NCI-H2171 (cell line): Measurements from ENCODE around the gene SIPA1.

ENCODE experiments used
- DNase-seq: peaks from one replicate; lab custom pipeline; 2025; lab: John Stamatoyannopoulos, UW

SIPA1 gene

DNA sequence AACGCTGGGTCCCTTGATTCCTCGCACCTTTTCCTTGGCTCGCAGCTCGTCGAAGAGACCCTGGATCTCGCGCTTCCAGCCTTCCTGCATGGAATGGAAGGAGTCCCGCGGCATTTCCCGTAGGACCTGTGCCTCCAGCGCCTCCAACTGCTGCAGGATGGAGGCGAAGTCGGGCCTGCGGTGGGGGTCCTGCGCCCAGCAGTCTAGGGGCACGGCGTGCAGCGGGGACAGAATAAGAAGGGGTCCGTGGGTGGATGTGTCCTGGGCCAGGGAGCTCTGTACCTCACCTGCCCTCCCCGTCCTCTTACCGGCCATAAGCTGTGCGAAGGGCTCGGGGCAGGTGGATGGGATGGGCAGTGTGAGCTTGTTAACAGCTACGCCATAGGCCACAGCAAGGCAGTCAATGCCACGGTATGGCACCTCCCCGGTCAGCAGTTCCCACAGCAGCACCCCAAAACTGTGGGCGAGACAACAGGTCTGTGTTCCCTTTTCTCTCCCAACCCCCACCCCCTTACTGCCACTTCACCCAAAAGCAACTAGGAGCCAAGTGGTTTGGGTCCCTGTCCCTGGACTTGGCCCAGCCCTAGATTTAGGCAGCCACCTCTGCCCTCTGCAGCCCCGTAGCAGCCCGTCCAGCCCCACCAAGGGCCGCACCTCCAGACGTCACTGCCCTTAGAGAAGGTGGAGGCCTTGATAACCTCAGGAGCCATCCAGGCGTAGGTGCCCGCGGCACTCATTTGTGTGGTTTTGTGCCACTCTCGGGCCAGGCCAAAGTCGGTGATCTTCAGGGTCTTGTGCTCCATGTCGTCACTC, 30.1 kb upstream of the SIPA1 start:
- DNase-seq: no peak

DNA sequence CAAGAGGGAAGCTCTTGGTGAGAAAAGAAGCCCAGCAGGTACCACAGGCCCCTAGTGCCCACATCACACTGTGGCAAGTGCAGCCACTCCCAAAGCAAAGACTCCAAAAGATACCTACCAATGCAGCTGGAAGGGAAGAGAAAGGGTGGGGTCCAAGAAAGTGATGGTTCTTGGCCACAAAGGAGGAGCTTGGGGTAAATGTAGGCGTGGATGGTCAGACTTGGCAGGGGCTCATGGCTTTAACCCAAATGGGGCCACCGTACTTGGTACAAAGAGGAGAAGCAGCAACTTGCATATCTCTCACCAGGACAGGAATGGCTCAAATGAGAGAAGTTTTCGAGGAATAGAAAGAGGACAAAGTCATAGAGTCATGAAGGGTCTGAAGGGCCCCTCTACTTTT, 28.7 kb upstream of the SIPA1 start:
- no peak for DNase-seq

DNA sequence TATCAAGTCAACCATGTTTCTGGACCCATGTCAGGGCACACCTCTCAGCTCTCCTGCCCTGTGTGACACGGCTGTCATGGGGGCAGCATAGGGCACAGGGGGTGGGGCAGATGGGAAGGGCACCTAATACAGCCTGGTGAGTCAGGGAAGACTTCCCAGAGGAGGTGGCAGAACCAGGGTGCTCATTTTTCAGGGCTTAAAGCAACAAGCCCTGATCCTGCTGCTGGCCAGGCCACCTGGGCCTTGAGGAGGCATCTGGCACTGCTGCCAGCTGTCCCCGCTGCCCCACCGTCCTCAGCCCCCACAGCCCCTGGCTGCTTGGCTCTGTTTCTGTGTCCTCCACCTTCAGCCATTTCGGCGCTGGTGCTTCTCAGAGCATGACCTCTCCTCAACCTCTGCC, 28.2 kb upstream of the SIPA1 start:
- DNase-seq: no peak

DNA sequence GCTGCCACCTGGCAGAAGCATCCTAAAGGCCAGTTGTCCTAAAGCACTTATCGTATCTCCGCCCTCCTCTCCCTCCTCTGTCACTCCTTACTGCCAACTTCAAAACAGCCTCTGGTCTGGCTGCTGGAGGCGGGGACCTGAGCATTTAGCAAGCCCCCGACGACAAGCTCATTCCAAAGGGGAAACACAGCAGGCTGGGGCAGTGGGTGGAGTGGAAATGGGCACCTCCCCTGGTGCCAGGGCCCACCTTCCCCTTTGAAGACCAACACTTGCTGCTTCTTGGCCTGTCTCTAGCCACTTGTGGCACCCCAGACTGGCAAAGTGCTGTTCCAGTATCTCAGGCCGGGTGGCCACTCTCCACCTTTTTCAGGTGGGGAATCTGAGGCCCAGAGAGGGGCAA, 27.5 kb upstream of the SIPA1 start:
- DNase-seq: no peak

DNA sequence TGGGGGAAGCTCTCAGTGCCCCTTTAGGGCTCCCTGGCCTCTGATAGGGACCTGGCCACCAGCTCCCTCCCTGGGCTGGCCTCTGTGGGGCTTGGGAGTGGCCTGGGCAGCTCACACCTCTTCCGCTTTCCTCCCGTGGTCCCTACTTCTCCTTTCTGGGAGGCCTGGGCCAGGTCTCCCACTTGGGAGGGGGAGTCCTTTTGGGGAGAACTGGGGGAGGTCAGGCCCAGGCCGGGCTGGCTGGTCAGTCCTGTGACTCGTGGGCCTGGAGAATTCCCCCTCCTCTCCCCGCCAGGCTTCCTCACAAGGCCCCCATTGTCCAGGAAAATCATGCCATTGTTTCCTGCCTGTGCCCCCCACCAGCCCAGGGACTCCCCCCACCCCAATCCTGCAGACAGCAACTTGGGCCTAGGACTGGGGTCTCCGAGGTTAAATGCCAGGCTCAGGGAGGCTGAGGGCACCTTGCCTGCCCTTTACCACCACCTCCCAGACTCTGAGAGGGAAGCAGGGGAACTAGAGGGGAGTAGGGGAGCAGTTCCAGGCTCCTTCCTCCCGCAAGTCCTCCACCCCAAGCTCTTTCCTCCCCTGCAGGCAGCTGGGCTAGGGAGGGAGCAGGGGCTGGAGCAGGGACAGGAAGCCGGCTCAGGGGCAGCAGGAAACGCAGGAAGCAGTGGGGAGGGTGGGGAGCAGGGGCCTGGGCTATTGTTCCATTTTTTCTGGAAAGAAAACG, 26.7 kb upstream of the SIPA1 start:
- no peak for DNase-seq

DNA sequence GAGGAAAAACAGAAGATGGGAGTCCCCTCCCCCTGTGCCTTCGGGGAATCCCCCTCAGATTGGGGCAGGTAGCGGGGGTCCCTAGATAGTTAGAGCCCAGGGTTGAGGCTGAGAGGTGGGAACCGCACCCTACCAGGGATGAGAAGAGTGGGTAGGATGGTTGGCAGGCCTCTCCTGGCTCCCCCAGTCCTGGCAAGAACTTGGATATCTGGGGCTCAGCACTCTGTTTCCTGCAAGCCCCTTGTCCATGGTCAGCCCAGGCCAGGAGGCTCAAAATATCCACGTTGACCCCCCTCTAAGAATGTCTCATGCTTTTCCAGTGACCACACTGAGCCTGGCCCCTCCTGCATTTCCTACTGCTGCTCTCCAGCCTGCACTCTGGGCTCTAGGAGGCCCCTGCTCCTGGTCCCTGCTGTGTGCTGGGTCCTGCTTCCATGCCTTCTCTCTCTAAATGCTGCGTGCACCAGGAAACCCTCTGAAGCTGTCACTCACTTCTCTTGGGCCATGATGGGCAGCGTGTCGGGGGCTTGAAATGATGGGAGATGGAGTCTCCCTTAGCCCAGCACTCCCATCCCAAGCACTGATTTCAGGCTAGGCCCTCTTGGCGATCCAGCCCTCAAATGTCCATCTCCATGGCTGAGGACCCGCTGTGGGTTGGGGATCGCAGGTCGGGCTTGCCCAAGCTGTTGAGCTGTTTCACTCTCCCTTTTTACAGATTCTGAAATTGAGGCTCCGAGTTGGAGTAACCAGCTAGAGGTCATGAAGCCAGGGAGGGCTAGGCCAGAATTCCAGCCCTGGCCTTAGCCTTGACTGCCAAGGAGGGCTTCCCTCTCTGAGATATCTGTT, 25.9 kb upstream of the SIPA1 start:
- DNase-seq: no peak

DNA sequence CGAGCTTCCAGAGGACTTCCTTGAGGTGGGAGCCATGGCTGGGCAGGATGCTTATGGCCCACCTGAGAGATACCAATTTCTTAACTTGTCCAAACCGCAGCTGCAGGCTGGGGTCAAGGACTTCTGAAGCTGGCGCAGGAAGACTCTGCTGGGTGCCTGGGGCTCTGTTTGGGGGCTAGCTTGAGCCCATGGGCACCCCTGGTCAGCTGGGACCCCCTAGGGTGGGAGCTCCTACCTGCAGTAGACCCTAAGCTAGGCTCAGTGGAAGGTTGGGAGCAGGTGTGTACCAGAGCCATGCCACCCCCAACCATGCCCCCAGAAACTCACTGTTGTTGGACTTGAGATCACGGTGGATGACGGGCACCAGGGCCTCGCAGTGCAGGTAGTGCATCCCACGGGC, 25.2 kb upstream of the SIPA1 start:
- no peak for DNase-seq

DNA sequence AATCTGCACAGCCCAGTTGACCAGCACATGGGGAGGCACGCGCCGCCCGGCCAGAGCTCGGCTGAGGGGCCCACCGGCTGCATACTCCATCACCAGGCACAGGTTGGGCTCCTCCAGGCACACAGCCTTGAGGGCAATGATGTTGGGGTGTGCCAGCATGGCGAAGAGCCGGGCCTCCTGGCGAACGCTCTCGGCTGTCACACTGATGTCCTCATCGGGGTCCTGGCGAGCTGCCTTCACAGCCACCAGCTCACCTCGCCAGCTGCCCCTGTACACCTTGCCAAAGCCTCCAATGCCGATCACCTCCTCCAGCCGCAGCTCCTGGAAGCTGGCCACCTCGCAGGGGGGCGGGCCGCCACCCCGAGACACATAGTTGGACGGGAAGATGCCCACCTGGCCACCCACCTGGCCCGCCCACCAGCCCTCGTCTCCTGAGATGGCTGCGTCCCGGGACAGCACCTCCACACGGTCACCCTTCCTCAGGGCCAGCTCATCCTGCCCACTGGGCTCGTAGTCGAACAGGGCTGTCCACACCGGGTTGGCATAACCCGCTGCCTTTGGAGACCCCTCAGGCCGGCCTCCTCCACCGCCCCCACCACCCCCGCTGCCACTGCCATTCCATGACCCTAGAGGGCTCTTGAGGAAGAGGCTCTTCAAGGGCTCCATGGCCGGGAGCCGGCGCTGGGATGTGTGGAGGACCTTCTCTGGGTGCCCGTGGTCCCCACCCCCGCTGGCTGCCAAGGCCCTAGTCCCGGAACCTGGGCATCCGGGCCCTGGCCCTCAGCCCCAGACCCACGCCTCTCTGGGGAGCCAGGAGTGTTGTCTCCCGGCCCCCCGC, 24.6 kb upstream of the SIPA1 start:
- DNase-seq: no peak

DNA sequence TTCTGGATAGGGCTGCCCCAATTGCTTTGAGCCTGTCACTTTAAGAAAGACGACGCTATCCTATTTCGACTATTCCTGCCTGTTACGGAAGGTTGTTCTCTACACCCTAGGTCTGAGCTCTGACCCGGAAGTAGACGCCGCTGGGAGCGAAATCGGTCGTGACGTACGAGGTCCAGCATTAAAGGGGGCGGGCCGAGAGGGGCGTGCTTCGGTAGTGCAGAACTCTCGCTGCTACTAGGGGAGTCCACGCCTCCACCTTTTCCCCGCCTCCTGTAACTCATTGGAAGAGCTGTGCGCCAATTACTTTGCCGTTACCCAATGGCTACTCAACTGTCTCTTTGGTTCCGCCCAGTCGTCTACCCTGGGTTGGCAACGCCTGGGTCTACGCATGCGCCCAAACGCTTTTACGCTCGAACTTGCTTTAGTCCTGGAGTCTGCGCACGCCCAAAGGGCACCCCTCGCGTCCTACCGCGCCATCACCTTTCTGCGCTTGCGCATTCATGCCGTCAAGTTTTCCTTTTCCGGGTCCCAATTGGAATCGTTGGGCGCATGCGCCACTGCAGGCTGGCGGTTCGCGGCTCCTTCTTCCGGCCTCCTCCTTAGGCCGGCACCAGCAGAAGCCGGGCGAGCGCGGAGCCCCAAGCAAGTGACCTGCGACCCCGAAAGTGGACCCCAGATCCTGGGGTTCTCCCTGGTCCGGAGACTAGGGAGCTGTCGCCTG, 22.5 kb upstream of the SIPA1 start, which contains the start of gene PCNX3:
Gene PCNX3 (plus strand): TSS at position 548 of the 721 bp plus-strand sequence. CDS start 536 bp downstream, outside the sequence.
- DNase-seq: peak; percentile 99

DNA sequence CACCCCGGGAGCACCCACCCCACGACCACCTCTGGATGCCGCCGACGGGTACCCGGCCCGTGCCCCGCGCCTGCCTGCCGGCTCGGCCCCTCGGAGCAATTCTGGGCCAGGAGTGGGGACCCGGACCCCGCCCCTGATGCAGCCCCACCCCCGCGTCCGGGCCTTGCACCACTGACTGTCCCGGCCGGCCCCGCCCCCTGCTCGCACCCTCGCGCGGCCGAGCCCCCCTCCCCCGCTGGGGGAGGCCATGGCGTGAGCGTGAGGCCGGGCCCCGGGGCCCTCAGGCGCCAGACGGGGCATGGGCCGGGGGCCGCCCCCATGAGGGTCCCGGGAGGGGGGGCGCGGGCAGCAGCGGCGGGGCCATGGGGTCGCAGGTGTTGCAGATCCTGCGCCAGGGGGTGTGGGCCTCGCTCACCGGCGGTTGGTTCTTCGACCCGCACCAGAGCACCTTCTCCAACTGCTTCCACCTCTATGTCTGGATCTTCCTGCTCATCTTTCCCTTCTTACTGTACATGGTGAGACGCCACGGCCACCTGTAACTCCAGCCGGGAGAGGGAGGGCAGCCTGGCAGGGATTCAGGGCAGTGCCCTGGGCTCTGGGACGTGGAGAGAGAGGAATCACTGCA, 21.8 kb upstream of the SIPA1 start:
- DNase-seq: peak; percentile 22

DNA sequence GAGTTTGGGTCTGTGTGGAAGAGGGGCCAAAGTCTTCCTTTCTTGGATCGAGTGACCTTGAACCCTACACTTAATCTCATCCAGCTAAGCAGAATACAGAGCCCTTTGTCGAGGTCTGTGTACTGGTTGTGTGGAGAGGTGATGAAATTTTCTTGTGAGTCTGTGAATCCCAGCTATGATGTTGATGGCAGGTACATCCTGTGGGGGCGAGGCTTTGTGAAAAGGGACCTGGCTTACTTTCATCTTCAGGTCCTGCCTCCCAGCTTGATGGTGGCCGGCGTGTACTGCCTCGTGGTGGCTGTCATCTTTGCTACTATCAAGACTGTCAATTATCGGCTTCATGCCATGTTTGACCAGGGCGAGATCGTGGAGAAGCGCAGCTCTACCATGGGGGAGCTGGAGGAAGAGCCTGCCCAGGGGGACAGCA, 21.3 kb upstream of the SIPA1 start:
- DNase-seq: no peak

DNA sequence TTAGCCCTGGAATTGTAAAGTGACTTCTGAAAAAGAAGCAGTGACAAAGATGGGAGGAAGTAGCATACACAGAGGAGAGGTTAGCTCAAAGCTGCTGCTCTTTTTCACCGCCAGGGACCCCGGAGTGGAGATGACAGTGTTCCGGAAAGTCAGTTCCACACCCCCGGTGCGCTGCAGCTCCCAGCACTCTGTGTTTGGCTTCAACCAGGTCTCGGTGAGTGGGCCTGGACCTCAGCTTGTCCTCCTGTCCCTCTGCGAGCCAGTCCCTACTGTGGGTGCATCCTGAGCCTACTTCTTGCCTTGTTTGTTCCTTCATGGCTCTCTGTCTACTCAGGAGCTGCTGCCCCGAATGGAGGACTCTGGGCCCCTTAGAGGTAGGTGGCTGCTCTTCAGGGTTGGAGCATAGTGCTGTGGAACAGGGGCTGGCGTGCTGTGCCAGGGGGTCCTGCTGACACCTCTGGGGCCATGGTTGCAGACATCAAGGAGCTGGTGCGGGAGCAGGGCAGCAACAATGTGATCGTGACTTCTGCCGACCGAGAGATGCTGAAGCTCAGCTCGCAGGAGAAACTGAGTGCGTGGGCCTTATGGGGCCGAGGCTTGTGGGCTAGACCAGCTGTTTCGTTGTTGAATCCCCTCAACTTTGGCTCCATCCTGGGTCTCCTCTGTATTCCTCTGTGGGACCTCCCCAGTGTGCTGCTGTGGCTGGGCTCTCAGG, 20.6 kb upstream of the SIPA1 start:
- DNase-seq: no peak

DNA sequence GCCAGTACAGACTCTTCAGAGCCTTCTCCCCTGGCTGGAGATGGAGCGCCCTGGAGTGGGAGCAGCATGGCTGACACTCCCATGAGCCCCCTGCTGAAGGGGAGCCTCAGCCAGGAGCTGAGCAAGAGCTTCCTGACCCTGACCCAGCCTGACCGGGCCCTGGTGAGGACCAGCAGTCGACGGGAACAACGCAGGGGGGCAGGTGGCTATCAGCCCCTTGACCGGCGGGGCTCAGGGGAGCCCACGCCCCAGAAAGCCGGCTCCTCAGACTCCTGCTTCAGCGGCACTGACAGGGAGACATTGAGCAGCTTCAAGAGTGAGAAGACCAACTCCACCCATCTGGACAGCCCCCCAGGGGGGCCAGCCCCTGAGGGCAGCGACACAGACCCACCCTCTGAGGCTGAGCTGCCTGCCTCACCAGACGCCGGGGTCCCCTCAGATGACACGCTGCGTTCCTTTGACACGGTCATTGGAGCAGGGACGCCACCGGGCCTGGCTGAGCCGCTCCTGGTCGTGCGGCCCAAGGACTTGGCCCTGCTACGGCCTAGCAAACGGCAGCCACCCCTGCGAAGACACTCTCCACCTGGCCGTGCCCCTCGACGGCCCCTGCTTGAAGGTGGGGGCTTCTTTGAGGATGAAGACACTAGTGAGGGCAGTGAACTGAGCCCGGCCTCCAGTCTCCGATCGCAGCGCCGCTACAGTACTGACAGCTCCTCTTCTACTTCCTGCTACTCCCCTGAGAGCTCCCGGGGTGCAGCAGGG, 19.7 kb upstream of the SIPA1 start:
- DNase-seq: no peak

DNA sequence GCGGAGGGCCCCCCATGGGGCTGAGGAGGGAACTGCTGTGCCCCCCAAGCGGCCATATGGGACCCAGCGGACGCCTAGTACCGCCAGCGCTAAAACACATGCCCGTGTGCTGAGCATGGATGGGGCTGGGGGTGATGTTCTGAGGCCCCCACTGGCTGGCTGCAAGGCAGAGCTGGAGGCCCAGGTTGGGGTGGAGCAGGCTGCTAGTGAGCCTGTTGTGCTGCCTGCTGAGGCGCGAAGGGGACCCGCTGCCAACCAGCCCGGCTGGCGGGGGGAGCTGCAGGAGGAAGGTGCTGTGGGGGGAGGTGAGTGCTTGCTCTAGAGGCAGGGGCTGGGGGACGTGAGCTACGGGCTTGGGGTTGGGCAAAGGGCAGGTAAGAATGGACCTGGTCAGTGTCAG, 19.1 kb upstream of the SIPA1 start:
- DNase-seq: peak; percentile 45

DNA sequence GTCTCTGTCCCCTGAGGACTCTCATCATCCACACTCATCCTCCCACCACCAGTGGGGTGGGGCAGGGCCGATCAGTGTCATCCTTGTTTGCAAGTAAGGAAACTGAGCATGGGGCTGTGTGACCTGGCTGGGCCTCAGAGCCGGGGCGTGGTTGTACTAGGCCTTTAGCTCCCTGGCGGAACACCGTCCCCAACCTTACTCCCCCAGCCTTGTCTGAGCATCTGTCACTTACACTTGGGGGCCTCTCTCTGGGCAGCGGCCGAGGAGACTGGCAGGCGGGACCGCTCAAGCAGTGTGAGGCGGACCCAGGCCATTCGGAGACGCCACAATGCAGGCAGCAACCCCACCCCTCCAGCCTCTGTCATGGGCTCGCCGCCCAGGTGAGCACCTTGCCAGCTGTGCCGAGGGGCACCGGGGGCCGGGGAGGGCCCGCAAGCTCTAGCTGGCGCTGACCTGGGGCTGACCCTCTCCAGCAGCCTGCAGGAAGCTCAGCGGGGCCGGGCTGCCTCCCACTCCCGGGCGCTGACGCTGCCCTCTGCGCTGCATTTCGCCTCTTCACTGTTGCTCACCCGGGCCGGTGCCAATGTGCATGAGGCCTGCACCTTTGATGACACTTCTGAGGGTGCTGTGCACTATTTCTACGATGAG, 18.5 kb upstream of the SIPA1 start:
- no peak for DNase-seq

DNA sequence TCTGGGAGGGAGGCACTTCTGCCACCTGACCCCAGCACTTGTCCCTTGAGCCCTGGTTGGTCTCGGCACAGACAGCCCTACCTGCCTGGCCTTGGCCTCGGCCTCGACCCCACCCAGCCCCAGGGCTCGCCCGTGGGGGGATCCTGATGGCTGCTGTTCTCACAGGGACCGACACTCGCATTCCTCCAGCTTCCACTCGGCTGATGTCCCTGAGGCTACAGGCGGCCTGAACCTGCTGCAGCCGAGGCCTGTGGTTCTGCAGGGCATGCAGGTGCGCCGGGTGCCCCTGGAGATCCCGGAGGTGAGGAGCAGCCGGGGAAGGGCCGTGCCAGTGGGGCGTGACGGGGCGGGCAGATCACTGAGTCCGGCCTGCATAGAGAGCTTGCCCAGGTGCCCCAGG, 17.2 kb upstream of the SIPA1 start:
- DNase-seq: no peak

DNA sequence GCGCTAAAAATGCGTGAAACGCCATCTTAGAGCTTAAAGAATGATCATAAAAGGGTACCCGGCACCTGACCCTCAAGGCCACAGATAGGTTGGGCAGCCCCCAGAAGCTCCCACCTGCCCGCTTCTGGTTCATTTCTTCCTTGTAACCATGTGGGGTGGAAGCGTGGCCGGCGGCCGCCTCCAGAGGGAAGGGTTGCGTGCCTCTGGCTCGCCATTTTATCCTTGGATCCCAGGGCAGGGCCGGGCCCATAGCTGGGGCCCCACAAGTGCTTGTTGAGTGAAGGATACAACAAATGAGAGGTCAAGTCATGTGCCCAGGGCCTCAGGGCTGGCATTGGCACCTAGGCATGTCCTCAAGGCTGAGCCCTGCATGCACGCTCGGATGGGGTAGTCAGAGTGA, 16.4 kb upstream of the SIPA1 start:
- DNase-seq: no peak

DNA sequence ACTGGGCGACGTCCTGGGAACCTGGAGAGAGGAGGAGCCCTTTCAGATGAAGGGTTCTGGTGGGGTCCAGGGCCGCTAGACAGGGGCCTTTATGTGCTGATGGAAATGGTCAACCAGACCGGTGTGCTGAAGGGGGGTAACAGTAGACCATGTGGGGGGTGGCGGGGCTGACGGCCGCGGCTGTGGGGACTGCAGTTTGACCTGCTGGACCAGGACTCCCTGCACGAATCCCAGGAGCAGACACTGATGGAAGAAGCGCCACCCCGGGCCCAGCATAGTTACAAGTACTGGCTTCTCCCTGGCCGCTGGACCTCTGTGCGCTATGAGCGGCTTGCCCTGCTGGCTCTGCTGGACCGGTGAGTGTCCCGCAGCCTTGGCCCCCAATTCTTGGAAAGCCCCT, 15.9 kb upstream of the SIPA1 start:
- DNase-seq: no peak

DNA sequence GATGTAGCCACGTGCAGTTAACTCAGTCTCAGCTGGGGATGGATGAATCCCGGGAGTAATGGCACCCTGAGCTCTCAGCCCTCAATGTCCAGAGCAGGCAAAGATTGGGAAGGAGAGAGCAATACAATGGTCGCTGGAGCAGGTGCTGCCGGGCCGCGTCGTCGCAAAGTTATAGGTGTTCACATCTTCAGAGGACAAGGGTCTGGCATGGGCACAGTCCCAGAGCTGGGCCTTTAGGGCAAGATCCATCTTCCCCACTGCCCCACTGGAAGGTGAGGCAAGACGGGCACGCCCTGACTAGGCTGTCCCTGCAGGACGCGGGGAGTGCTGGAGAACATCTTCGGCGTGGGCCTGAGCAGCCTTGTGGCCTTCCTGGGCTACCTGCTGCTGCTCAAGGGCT, 14.7 kb upstream of the SIPA1 start:
- no peak for DNase-seq
